ENCODE data around the gene EMID1. TPM values are rescaled to one million over a fixed set of nuclear protein-coding genes. Genes with fewer than 3 reads are reported as not detected.

The EMID1 gene
- total RNA-seq, 1 experiment from 2014 or later: 10.0 TPM

GRCh38 chr22:29260601-29261315 lies 55.1 kb downstream of the EMID1 start:
- TF ChIP-seq, protein P1, sequence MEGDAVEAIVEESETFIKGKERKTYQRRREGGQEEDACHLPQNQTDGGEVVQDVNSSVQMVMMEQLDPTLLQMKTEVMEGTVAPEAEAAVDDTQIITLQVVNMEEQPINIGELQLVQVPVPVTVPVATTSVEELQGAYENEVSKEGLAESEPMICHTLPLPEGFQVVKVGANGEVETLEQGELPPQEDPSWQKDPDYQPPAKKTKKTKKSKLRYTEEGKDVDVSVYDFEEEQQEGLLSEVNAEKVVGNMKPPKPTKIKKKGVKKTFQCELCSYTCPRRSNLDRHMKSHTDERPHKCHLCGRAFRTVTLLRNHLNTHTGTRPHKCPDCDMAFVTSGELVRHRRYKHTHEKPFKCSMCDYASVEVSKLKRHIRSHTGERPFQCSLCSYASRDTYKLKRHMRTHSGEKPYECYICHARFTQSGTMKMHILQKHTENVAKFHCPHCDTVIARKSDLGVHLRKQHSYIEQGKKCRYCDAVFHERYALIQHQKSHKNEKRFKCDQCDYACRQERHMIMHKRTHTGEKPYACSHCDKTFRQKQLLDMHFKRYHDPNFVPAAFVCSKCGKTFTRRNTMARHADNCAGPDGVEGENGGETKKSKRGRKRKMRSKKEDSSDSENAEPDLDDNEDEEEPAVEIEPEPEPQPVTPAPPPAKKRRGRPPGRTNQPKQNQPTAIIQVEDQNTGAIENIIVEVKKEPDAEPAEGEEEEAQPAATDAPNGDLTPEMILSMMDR (IDR thresholded peaks at IDR 0.05; ENCODE audit: insufficient read depth in 1 of 2, low read depth in 1 of 2, low read length in 1 of 2, severe bottlenecking in 1 of 2, unreplicated experiment in 1 of 2): no peak
- intact Hi-C loops (cut with micrococcal nuclease; ENCODE audit: unreplicated experiment): no loop called here
- ChIA-PET CTCF (interaction anchor here (0.5 kb wide), 1 partner anchor 586 kb away, joined by 5 read pairs; no protein-coding TSS in a partner anchor), POLR2A (no interaction called here)
- no peaks in the 10 kb centered on the region for H3K9me3 Mint-ChIP-seq (ENCODE audit: unreplicated experiment)
- H3K27me3 ChIP-seq (replicated peaks; ENCODE audit: control insufficient read depth, insufficient read depth, low read length): no peaks in the 10 kb centered on the region
- H3K36me3 ChIP-seq (ENCODE audit: control insufficient read depth, insufficient read depth, low read length): peaks cover 2% of the 10 kb centered on the region
- no peak for DNase-seq
- H3K27me3 Mint-ChIP-seq (ENCODE audit: insufficient read depth, unreplicated experiment): no peaks in the 10 kb centered on the region
- H3K4me3 Mint-ChIP-seq (ENCODE audit: unreplicated experiment): no peak overlapping the region
- no peaks in the 10 kb centered on the region for H3K36me3 Mint-ChIP-seq (ENCODE audit: insufficient read depth, unreplicated experiment)
- BruUV-seq (replicated peaks): no TSS peak
- H3K4me1 Mint-ChIP-seq (ENCODE audit: low read depth, unreplicated experiment): no peaks in the 10 kb centered on the region
- no peaks in the 10 kb centered on the region for H3K9me3 ChIP-seq
- no peaks in the 10 kb centered on the region for H3K4me1 ChIP-seq
- no peak overlapping the region for H3K4me3 ChIP-seq (ENCODE audit: low read depth, low read length)
- no peak overlapping the region for H3K27ac Mint-ChIP-seq (ENCODE audit: unreplicated experiment)

GRCh38 chr22:29263791-29264276 lies 58.1 kb downstream of the EMID1 start:
- no TSS peak for BruUV-seq (replicated peaks)
- POLR2A ChIA-PET: no interaction called here

DNA sequence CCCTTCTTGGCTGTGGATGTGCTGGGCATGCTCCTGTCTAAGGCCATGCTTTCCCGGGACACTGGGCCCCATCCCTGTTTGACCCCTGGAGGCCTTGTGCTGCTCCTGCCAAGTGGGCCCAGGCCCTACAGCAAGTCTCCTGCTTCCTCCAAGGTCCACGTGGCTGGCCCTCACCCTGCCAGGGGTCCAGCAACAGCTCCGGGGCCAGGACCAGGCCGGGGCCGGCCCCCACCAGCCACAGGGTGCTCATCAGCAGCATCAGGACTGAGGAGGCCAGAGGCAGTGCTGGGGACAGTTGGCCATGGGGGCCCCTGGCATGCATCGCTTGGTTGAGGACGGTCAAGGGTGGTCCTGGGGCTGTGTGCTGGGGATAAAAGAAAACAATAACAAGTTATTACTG lies 59.6 kb downstream of the EMID1 start:
- H3K36me3 Mint-ChIP-seq (ENCODE audit: insufficient read depth, unreplicated experiment): peaks cover 33% of the 10 kb centered on the region
- no peaks in the 10 kb centered on the region for H3K27me3 ChIP-seq (replicated peaks; ENCODE audit: control insufficient read depth, insufficient read depth, low read length)
- no peak for DNase-seq
- peaks cover 4% of the 10 kb centered on the region for H3K36me3 ChIP-seq (ENCODE audit: control insufficient read depth, insufficient read depth, low read length)
- no peak overlapping the region for H3K4me3 Mint-ChIP-seq (ENCODE audit: unreplicated experiment)
- intact Hi-C loops (cut with micrococcal nuclease; ENCODE audit: unreplicated experiment): no loop called here
- ChIA-PET POLR2A (no interaction called here), CTCF (no interaction called here)
- H3K27ac Mint-ChIP-seq (ENCODE audit: unreplicated experiment): no peak overlapping the region
- no peak overlapping the region for H3K4me3 ChIP-seq (ENCODE audit: low read depth, low read length)
- no peaks in the 10 kb centered on the region for H3K9me3 Mint-ChIP-seq (ENCODE audit: unreplicated experiment)
- peaks cover 7% of the 10 kb centered on the region for H3K4me1 ChIP-seq
- H3K9me3 ChIP-seq: no peaks in the 10 kb centered on the region
- no peaks in the 10 kb centered on the region for H3K27me3 Mint-ChIP-seq (ENCODE audit: insufficient read depth, unreplicated experiment)
- no TSS peak for BruUV-seq (replicated peaks)
- peaks cover 4% of the 10 kb centered on the region for H3K4me1 Mint-ChIP-seq (ENCODE audit: low read depth, unreplicated experiment)
- TF ChIP-seq, protein P1 (IDR thresholded peaks at IDR 0.05; ENCODE audit: insufficient read depth in 1 of 2, low read depth in 1 of 2, low read length in 1 of 2, severe bottlenecking in 1 of 2, unreplicated experiment in 1 of 2): no peak

More at GRCh38 chr22:29263791-29264276, 58.1 kb downstream of the EMID1 start:
- intact Hi-C loops (cut with micrococcal nuclease; ENCODE audit: unreplicated experiment): no loop called here
- peaks cover 4% of the 10 kb centered on the region for H3K4me1 Mint-ChIP-seq (ENCODE audit: low read depth, unreplicated experiment)
- no peaks in the 10 kb centered on the region for H3K27me3 ChIP-seq (replicated peaks; ENCODE audit: control insufficient read depth, insufficient read depth, low read length)
- no peaks in the 10 kb centered on the region for H3K9me3 ChIP-seq
- TF ChIP-seq, protein P1 (IDR thresholded peaks at IDR 0.05; ENCODE audit: insufficient read depth in 1 of 2, low read depth in 1 of 2, low read length in 1 of 2, severe bottlenecking in 1 of 2, unreplicated experiment in 1 of 2): no peak
- H3K27me3 Mint-ChIP-seq (ENCODE audit: insufficient read depth, unreplicated experiment): no peaks in the 10 kb centered on the region
- H3K4me3 ChIP-seq (ENCODE audit: low read depth, low read length): no peak overlapping the region
- no peaks in the 10 kb centered on the region for H3K9me3 Mint-ChIP-seq (ENCODE audit: unreplicated experiment)
- CTCF ChIA-PET: no interaction called here
- H3K36me3 Mint-ChIP-seq (ENCODE audit: insufficient read depth, unreplicated experiment): peaks cover 19% of the 10 kb centered on the region
- peaks cover 4% of the 10 kb centered on the region for H3K36me3 ChIP-seq (ENCODE audit: control insufficient read depth, insufficient read depth, low read length)
- no peak overlapping the region for H3K4me3 Mint-ChIP-seq (ENCODE audit: unreplicated experiment)
- no peak for DNase-seq
- no peaks in the 10 kb centered on the region for H3K4me1 ChIP-seq
- H3K27ac Mint-ChIP-seq (ENCODE audit: unreplicated experiment): no peak overlapping the region
